ENCODE measurements around the gene NAV2.

- TF ChIP-seq CTCF (optimal IDR thresholded peaks at IDR 0.05 in 1 of 3, IDR thresholded peaks at IDR 0.05 in 1 of 3, conservative IDR thresholded peaks at IDR 0.05 in 1 of 3; ENCODE audit: extremely low read depth in 1 of 3, insufficient read depth in 2 of 3, low read length in 3 of 3) = no peak
- TF ChIP-seq EZH2 (IDR thresholded peaks at IDR 0.05; ENCODE audit: low read length) = no peak
Observed at GRCh38 chr11:19698493-19699292, 13.9 kb upstream of the NAV2 start.
